GM19240 (cell line): ENCODE data around the gene MFAP3L.

Source experiments
- DNase-seq: peaks from one replicate; pipeline ENCODE4 v3.0.0; 2011; ENCODE audit warnings: low spot score; ENCODE audit not compliant: insufficient read length

MFAP3L gene

GRCh38 chr4:170022211-170022610 is 4.0 kb downstream of the MFAP3L start:
- DNase-seq = no peak

- no peak for DNase-seq
Measured at GRCh38 chr4:170017252-170017651, 8.9 kb downstream of the MFAP3L start.

- DNase-seq = no peak
Measured at GRCh38 chr4:170015285-170015684, 10.9 kb downstream of the MFAP3L start.

GRCh38 chr4:170014359-170015011 is 11.7 kb downstream of the MFAP3L start:
- no peak for DNase-seq

GRCh38 chr4:170012629-170012958 is 13.6 kb downstream of the MFAP3L start:
- DNase-seq = no peak

GRCh38 chr4:170011921-170012628 is 14.1 kb downstream of the MFAP3L start:
- no peak for DNase-seq

- no peak for DNase-seq
Measured at GRCh38 chr4:170009291-170009690, 16.9 kb downstream of the MFAP3L start.

GRCh38 chr4:170008801-170009200 is 17.4 kb downstream of the MFAP3L start:
- no peak for DNase-seq

- no peak for DNase-seq
Measured at GRCh38 chr4:170008371-170008770, 17.8 kb downstream of the MFAP3L start.

- no peak for DNase-seq
Measured at GRCh38 chr4:170007113-170007512, 19.1 kb downstream of the MFAP3L start.

- DNase-seq = no peak
Measured at GRCh38 chr4:170005472-170005871, 20.7 kb downstream of the MFAP3L start.

- no peak for DNase-seq
Measured at GRCh38 chr4:170004651-170005295, 21.4 kb downstream of the MFAP3L start.

- no peak for DNase-seq
Measured at GRCh38 chr4:170003071-170004070, 22.8 kb downstream of the MFAP3L start.

GRCh38 chr4:170001745-170002267 is 24.4 kb downstream of the MFAP3L start:
- DNase-seq = no peak

- DNase-seq = no peak
Measured at GRCh38 chr4:170001011-170001744, 25.0 kb downstream of the MFAP3L start.

GRCh38 chr4:169999923-170000322 is 26.3 kb downstream of the MFAP3L start:
- no peak for DNase-seq

- DNase-seq = no peak
Measured at GRCh38 chr4:169998981-169999380, 27.2 kb downstream of the MFAP3L start.

- no peak for DNase-seq
Measured at GRCh38 chr4:169996379-169997240, 29.6 kb downstream of the MFAP3L start.

- no peak for DNase-seq
Measured at GRCh38 chr4:169993531-169993930, 32.7 kb downstream of the MFAP3L start.

- no peak for DNase-seq
Measured at GRCh38 chr4:169988252-169988651, 37.9 kb downstream of the MFAP3L start.
